Heart left ventricle (tissue), 16 donors: ENCODE results near the gene FAM180A. TPM values are rescaled to one million over a fixed set of nuclear protein-coding genes. Genes with fewer than 3 reads are reported as not detected.

Source experiments
- ATAC-seq, 4 donors: fragments of 200-7000 bp; cut with Tn5 transposase; one replicate each; pipeline ENCODE4 v1.9.1; 2020 to 2022; ENCODE audit warnings: moderate library complexity in 4 of 4, mild to moderate bottlenecking in 3 of 4, moderate number of reproducible peaks in 1 of 4
- DNase-seq, 5 donors: peaks; one replicate each; pipeline ENCODE4 v3.0.0-alpha.2; 2020
- H3K27ac ChIP-seq, 12 donors: fragments of 200-600 bp; sonication (generic) in 4 of 12; one replicate each; pipeline versions ENCODE4 v1.5.0 to v1.8.0; 2016 to 2022; ENCODE audit warnings: mild to moderate bottlenecking in 2 of 12
- H3K27me3 ChIP-seq, 9 donors: fragments of 200-600 bp; sonication (generic) in 2 of 9; one replicate each; pipeline versions ENCODE4 v1.5.1 to v1.8.0; 2016 to 2022; ENCODE audit warnings: mild to moderate bottlenecking in 3 of 9
- H3K36me3 ChIP-seq, 9 donors: fragments of 200-600 bp; sonication (generic) in 2 of 9; one replicate each; pipeline versions ENCODE4 v1.5.0 to v1.8.0; 2018 to 2022; ENCODE audit warnings: mild to moderate bottlenecking in 2 of 9
- H3K4me1 ChIP-seq, 12 donors: fragments of 200-600 bp; sonication (generic) in 4 of 12; one replicate each; pipeline versions ENCODE4 v1.5.0 to v1.8.0; 2016 to 2022; ENCODE audit warnings: mild to moderate bottlenecking in 3 of 12
- H3K4me3 ChIP-seq, 12 donors: fragments of 200-600 bp; sonication (generic) in 4 of 12; one replicate each; pipeline versions ENCODE4 v1.5.0 to v1.8.0; 2017 to 2022; ENCODE audit warnings: mild to moderate bottlenecking in 9 of 12, moderate library complexity in 4 of 12
- H3K9me3 ChIP-seq, 12 donors: fragments of 200-600 bp; sonication (generic) in 4 of 12; one replicate each; pipeline versions ENCODE4 v1.5.0 to v1.8.0; 2016 to 2022; ENCODE audit warnings: mild to moderate bottlenecking in 1 of 12
- CTCF ChIP-seq, 12 donors: fragments of 200-600 bp; sonication (generic) in 4 of 12; IDR thresholded peaks; one replicate each; pipeline versions ENCODE4 v1.5.0 to v1.8.0; 2018 to 2022; ENCODE audit warnings: antibody characterized with exemption in 12 of 12, mild to moderate bottlenecking in 5 of 12
- POLR2A ChIP-seq, 2 donors: fragments of 450-650 bp; IDR thresholded peaks; one replicate each; pipeline ENCODE4 v1.6.1; 2017; ENCODE audit warnings: antibody characterized with exemption in 2 of 2, mild to moderate bottlenecking in 2 of 2, moderate library complexity in 2 of 2
- WGBS, 4 donors: extraction: QIAGEN DNeasy Blood & Tissue Kit in 2 of 4; methylation state at CpG; one replicate each; pipeline versions ENCODE4 v1.1.5 to v1.1.7; 2013 to 2018; 5-methylcytosine and 5-hydroxymethylcytosine counted together
- intact Hi-C, 10 donors: fragments of 100-400 bp; cut with DNase I; formaldehyde crosslinking; loops; one replicate each; pipeline versions ENCODE4 v1.11.1 to v1.14.2; 2022
- polyA plus RNA-seq, 2 donors: library from polyadenylated mRNA; stranded (reverse); fragments of 200-250 nt; gene quantifications; one replicate each; pipeline ENCODE4 v1.2.3, GENCODE V29; 2013
- total RNA-seq, 9 donors: library from RNA; depleted of rRNA in 2 of 9; stranded (reverse); fragments of >200 nt in 2 of 9; fragmentation: NEBNext Ultra II Directional in 3 of 9; extraction: Animal tissue kit (Norgen Biotek cat#: 25700) in 3 of 9; gene quantifications; one replicate each; pipeline versions ENCODE4 v1.1.0 to v1.2.4, GENCODE V29; 2016 to 2023
- donor health status: ischemic (EF 13 %, LVEDD 7.1; RV severe dilation, severe dysfunction).
- donor health status: healthy with polysubstance abuse.
- donor health status: DM: no; HTN: yes; CAD: no.
- donor health status: DM: no; HTN: no; CAD: no.
- donor health status: ischemic (EF 25% LVEDD 6.9; RV normal size, moderate dysfunction).
- donor health status: ischemic (EF 25% LVEDD 5.7; RV mildly dilated, moderate dysfunction).
- donor health status: healthy.
- donor health status: DM: yes; HTN: yes; CAD: no.
- donor health status: ischemic (EF 35%, LVEDD 5.7; RV mildly dilated, moderate dysfunction).
- donor health status: nonischemic (EF 11% LVEDD 7.7; RV severe dilation, severe dysfunction).
- donor health status: DM: yes; HTN: yes; CAD: no.
- donor health status: PGD.
- donor health status: ischemic (EF 29% LVEDD 5.4; RV normal size, mild dysfunction).
- donor health status: nonischemic (EF 23%, LVEDD 6.1; RV moderate dilation, normal function).

FAM180A gene
- total and polyA plus RNA-seq, 11 donors: 7.9 to 63.5 (median 20.8) TPM

DNA sequence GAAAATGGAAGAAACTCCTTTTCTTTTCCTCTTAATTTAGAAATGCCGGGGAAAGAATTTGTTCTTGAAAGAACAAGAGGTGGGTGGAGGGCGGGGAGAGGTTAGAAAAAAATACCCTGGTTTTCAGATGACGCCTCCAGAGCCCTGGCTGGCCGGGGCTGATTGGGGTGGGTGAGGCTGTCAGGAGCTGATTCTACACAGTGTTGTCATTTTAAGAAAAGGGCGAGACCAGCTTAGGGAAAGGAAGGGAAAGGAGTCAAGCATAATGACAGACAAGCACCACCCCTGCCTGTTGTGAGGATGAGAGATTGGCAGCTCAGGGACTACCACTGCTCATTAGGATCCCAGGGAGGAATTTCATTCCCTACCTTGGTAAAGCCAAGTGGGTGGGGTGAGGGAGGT is 9.9 kb upstream of the FAM180A start:
- Histone ChIP-seq H3K27me3 (no peaks in the 10 kb centered on the region), H3K9me3 (no peaks in the 10 kb centered on the region), H3K4me3 (peak overlapping the region in 10 of 12 donors; percentile 11 to 44 (median 27)), H3K4me1 (peaks cover 0 to 45% (median 8%) of the 10 kb centered on the region in 12 donors), H3K27ac (peak overlapping the region; percentile 36 to 89 (median 74)), H3K36me3 (no peaks in the 10 kb centered on the region)
- peak in 1 of 2 donors; percentile 25 for TF ChIP-seq POLR2A (IDR thresholded peaks at IDR 0.05)
- no peak for TF ChIP-seq CTCF (IDR thresholded peaks at IDR 0.05)
- WGBS, 4 donors: 34 to 54% (median 48%) methylated on average over 5 of the region's 5 CpGs
- intact Hi-C loops: loop anchor here in 3 of 10 donors (5.0 kb wide), 1 partner anchor 86 kb away; no protein-coding TSS in a partner anchor
- DNase-seq: peak in 3 of 5 donors; percentile 52 to 56 (median 53)
- peak; percentile 49 to 72 (median 62) for ATAC-seq

GRCh38 chr7:135757719-135758411 is 9.3 kb upstream of the FAM180A start:
- WGBS, 4 donors: 49 to 62% (median 54%) methylated on average over 8 of the region's 8 CpGs
- peak overlapping the region in 10 of 12 donors; percentile 11 to 44 (median 27) for H3K4me3 ChIP-seq
- DNase-seq: peak in 4 of 5 donors; percentile 41 to 59 (median 51)
- no peaks in the 10 kb centered on the region for H3K27me3 ChIP-seq
- ATAC-seq: peak; percentile 27 to 55 (median 44)
- H3K4me1 ChIP-seq: peaks cover 0 to 45% (median 8%) of the 10 kb centered on the region in 12 donors
- intact Hi-C loops: loop anchor here in 3 of 10 donors (5.0 kb wide), 1 partner anchor 86 kb away; no protein-coding TSS in a partner anchor
- peak overlapping the region; percentile 36 to 89 (median 74) for H3K27ac ChIP-seq
- H3K36me3 ChIP-seq: no peaks in the 10 kb centered on the region
- no peaks in the 10 kb centered on the region for H3K9me3 ChIP-seq
- TF ChIP-seq POLR2A (IDR thresholded peaks at IDR 0.05): peak in 1 of 2 donors; percentile 11
- no peak for TF ChIP-seq CTCF (IDR thresholded peaks at IDR 0.05)

DNA sequence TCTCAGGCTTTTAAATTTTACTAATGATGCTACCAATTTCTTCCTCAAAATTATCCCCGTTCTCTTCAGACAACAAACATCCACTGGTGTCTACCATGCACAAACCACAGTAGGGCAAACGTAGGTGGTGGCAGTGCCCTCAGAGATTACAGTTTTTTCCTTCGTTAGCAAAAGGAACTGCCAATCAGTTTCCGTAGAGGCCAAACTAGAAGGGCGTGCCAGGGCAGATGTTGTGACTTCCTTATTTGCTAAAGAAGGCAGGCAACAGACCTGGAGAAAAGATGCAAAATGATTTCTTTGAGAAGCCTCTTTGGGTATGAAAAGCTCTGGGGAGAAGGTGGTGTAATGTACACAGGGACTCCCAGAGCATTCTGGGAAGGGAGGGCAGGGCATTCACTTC is 7.6 kb upstream of the FAM180A start:
- ATAC-seq: no peak
- Histone ChIP-seq H3K27ac (peak overlapping the region in 2 of 12 donors; percentile 1 to 58), H3K9me3 (no peaks in the 10 kb centered on the region), H3K4me1 (peaks cover 0 to 36% (median 8%) of the 10 kb centered on the region in 12 donors), H3K36me3 (no peaks in the 10 kb centered on the region), H3K4me3 (no peak overlapping the region), H3K27me3 (no peaks in the 10 kb centered on the region)
- intact Hi-C loops: loop anchor here in 3 of 10 donors (5.0 kb wide), 1 partner anchor 84 kb away; no protein-coding TSS in a partner anchor
- WGBS, 4 donors: 65 to 79% (median 72%) methylated on average over 5 of the region's 5 CpGs
- no peak for DNase-seq
- TF ChIP-seq CTCF (IDR thresholded peaks at IDR 0.05) (no peak), POLR2A (IDR thresholded peaks at IDR 0.05) (no peak)

DNA sequence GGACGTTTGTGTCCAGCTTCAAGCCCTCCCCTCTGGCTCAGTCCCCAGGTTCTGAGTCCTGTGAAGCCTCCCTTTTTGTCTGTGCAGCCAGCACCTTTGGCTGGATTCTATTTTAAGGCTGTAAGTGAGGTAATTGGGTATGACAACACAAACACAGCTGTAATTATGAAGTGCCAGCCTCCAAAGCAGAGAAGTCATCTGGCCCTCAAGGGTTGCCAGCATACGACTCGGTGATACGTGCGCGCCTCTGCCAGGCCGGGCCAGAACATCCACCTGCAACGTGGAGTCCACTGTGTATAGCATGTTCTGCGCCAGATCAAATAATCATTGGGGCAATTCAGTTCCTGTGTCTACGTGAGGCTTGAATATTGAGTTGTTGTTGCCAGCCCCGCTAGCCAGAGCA is 6.7 kb upstream of the FAM180A start:
- Histone ChIP-seq H3K4me1 (peaks cover 0 to 36% (median 8%) of the 10 kb centered on the region in 12 donors), H3K4me3 (no peak overlapping the region), H3K9me3 (no peaks in the 10 kb centered on the region), H3K27me3 (no peaks in the 10 kb centered on the region), H3K27ac (peak overlapping the region in 9 of 12 donors; percentile 1 to 60 (median 41)), H3K36me3 (no peaks in the 10 kb centered on the region)
- DNase-seq (peak in 4 of 5 donors; percentile 42 to 73 (median 60)), ATAC-seq (peak; percentile 71 to 85 (median 82))
- whole genome bisulfite sequencing, 4 donors: 53 to 69% (median 64%) methylated on average over 11 of the region's 11 CpGs
- TF ChIP-seq CTCF (IDR thresholded peaks at IDR 0.05): peak in 2 of 12 donors; percentile 13 to 25
- no peak for TF ChIP-seq POLR2A (IDR thresholded peaks at IDR 0.05)
- intact Hi-C loops: loop anchor here in 3 of 10 donors (5.0 kb wide), 1 partner anchor 83 kb away; no protein-coding TSS in a partner anchor
